Stimulated activated CD8-positive, alpha-beta memory T cell treated with anti-CD3 and anti-CD28 coated beads, Interleukin-12 subunit alpha, Interleukin-12 subunit beta, amount 100 ng/mL, for 4 hours (primary cell): Measurements from ENCODE around the gene RITA1.
A peak's percentile ranks its signal among the peaks of the same experiment; 100 is the strongest.

Experiments
- DNase-seq: peaks from one replicate; pipeline ENCODE4 v3.0.0-alpha.2; 2020; ENCODE audit warnings: low read depth

Gene RITA1

DNA sequence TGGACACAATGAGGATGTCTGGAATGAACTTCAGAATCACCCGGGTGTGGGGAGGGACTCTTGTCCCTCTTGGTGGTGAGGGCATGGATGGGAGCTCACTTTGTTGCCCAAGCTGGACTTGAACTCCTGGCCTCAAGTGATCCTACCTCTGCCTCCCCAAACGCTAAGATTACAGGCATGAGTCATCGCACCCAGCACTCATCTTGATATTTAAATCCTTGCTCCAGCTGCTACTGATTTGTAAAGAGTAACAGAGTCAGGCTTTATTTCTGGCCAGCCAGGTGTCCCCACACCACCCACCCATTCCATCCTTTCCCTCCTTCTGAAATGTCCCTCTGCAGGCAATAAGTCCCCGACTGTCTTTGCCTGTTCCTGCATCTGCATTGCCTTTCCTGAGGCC, 5.2 kb upstream of the RITA1 start:
- no peak for DNase-seq

DNA sequence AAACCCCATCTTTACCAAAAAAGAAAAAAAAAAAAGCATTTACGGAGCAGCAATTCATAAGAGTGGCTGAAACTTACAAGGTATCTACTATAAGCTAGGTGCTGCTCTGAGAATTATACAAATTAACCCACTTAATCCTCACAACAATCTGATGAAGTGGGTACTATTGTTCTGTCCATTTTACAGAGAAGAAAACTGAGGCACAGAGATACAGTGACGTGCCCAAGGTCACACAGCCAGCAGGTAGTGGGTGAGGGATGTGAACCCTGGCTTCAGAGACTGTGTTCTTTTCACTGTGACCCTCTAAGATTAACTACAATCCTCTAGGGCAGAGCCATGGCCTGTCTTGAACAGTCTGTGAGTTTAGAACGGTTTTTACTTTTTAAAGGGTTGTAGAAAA, 3.5 kb upstream of the RITA1 start:
- no peak for DNase-seq

DNA sequence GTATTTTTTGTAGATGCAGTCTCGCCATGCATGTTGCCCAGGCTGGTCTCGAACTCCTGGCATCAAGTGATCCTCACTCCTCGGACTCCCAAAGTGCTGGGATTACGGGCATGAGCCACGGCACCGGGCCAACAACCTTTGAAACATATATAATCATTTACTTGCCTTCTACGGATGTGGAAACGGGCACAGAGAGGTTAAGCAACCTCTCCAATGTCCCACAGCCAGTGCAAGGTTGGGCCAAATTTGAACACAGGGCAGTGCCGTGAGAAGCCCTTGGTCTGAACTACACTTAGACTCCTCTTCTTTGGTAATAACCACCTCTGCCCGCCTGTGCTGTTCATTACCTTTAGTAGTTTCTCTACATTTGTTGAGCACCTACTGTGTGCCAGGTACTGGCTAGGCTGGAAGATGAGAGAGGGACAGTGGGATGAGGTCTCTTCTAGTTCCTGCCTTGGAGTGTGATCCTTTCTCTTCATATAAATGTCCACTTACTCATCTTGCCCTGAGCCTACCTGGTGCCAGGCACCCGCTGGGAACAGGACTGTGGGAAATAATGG, 2.4 kb upstream of the RITA1 start:
- DNase-seq, result no peak

DNA sequence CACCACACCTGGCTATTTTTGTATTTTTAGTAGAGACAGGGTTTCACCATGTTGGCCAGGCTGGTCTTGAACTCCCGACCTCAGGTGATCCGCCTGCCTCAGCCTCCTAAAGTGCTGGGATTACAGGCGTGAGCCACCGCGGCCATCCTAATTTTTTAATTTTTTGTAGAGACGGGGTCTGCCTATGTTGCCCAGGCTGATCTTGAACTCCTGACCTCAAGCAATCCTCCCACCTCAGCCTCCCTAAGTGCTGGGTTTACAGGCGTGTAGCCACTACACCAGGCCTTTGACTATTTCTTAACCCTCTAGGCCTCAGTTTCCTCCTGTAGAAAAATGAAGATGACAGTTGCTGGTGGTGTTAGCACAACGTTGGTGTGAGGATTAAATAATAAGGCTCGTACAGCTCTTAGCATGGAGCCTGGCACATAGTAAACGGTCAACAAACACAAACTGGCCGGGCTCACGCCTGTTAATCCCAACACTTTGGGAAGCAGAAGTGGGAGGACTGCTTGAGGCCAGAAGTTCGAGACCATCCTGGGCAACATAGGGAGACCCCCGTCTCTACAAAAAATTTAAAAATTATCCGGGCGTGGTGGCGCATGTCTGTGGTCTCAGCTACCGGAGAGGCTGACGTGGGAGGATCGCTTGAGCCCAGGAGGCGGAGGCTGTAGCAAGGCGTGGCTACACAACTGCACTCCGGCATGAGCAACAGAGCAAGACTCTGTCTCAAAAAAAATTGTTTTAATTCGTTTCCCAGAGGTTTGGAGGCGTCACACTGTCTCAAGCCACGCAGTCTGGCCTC, 1.2 kb upstream of the RITA1 start:
- no peak for DNase-seq

DNA sequence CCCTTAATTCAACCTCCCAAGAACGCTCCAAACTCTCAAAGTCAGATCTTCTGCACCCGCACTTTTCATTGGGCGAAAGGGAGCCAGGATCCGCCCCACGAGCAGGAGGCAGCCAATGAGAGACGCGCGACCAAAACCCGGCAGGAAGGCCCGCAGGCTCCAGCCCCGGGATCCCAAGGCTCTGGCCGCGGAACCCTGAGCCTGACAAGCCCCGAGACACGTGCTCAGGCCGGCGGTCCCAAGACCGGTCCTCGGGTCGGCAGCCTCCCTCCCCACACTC, 681 bp upstream of the RITA1 start:
- DNase-seq, result peak; percentile 74

DNA sequence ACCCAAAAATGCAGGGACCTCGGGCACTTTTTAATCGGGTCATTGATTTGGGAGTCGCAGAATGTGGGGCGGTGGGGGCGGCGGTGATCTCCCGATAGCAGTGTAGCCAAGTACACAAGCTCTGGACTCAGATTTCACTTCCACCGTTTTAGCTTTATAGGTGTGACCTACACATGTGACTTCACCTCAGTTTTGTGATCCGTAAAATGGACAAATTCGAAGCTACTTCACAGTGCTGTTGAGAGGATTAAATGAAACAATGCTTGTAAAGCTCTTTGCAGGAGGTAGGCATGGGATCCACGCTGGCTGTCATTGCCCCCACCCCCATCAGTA, 478 bp downstream of the RITA1 start:
- DNase-seq, result no peak

DNA sequence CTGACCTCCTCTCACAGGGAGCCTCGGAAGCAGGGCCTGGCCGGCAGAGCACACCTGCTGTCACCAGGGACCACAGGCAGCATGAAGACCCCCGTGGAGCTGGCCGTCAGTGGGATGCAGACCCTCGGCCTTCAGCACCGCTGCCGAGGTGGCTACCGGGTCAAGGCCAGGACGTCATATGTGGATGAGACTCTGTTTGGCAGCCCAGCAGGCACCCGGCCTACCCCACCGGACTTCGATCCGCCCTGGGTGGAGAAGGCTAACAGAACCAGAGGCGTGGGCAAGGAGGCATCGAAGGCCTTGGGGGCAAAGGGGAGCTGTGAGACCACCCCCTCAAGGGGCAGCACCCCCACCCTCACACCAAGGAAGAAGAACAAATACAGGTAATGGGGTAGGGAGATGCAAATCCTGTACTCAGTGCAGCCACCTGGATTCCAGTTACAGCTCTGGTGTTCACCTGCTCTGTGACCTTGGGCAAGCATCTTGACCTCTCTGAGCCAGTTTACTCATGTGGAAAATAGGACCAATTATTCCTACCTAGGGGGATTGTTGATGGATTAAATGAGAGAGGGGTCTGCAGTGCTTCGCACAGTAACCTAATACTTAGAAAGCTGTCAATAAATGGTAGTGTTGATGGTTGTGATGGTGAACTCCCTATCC, 1.3 kb downstream of the RITA1 start:
- no peak for DNase-seq

DNA sequence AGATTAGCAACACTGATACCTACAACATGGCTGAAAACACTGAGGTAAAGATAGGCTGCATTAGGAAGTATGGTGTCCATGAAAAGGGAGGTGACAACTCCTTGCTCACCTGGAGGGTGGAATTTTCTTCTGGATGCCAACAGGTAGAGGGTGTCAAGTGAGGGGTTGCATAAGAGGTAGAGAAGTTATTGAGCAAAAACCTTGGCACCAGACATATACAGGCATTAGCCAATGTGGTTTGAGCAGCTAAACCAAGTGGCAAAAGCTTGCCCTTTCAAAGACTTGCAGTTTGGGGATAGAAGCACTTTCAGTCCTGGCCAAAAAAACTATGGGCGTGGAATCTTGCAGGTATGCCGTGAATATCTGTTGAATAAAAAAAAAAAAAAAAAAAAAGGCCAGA, 3.8 kb downstream of the RITA1 start:
- no peak for DNase-seq

DNA sequence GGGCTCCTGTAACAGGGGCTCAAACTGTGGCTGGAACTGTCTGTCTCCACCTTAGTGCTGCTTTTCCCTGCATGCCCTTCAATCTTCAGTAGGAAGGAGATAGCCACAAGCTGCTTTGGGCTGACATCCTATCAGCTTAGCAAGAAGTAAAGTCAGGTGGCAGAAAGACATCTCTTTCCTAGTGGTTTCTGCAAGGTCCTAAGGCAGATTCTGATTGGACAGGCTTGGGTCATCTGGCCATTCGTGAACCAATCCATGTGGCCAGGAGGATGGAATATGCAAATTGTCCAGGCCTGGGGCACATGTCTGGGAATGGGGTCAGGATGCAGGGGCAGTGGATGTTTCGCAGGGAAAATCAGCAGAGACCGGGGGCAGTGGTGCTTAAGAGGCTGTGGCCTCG, 5.2 kb downstream of the RITA1 start:
- DNase-seq, result no peak

DNA sequence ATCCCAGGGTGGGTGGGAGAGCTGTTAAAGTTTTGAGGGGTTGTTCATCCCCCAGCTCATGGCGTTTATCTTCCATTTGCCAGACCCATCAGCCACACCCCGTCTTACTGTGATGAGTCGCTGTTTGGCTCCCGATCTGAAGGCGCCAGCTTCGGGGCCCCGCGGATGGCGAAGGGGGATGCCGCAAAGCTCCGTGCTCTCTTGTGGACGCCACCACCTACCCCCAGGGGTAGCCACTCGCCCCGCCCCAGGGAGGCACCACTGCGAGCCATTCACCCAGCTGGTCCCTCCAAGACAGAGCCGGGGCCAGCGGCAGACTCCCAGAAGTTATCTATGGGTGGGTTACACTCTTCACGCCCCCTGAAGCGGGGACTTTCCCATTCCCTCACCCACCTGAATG, 5.7 kb downstream of the RITA1 start:
- DNase-seq, result no peak

DNA sequence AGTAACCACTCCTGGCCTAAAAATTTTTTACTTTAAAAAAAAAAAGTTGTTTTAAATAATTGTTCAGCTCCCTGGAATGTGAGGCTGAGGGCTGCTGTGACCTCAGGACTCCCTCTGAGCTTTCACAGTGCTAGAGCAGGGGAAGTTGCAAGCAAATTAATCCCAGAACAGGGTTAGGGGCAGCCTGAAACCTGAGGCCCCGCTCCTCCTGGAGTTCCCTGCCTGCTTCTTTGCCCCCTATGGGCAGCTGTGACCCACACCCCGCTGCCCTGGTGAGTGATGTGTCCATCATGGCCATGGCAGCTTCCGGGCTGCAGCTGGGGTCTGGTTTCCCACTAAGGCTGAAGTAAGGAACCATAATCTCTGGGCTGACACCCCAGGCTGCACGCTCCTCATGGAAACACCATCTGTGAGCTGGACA, 9.5 kb downstream of the RITA1 start:
- no peak for DNase-seq

DNA sequence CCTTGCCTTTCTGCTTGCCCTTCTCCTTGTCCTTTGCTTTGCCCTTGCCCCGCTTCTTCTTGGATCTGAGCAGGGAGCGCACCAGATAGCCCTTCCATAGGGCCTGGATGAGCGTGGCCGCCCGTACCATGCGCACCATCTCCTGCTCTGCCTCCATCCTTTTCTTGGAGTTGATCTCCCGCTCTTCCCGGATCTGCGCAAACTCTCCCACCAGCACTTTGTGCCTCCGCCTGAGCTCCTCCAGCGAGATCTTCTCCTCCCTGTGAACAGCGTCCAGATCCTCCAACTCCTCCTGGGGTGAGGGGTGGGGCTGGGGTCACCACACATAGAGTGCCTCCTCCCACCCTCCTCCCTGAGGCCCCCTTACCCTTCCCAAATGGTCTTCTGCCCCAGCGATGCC, 10.1 kb downstream of the RITA1 start:
- no peak for DNase-seq

DNA sequence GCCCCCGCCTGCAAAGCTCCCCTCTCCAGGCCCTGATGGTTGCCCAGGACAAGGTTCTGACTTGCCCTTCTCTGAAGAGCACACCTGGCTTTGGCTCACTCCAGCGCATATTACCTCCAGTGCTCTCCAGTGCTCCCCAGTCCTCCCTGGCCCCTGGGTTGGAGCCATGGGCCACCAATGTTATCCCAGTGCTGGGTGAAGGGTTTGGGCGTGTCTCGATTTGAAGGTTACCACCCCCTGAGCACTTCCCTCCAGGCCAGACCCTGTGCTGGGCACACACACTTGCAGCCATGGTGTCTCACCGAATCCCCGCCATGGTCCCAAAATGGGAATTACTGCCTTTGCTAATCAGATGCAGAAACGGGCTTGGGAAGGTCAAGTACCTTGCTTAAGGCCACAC, 11.1 kb downstream of the RITA1 start:
- no peak for DNase-seq

DNA sequence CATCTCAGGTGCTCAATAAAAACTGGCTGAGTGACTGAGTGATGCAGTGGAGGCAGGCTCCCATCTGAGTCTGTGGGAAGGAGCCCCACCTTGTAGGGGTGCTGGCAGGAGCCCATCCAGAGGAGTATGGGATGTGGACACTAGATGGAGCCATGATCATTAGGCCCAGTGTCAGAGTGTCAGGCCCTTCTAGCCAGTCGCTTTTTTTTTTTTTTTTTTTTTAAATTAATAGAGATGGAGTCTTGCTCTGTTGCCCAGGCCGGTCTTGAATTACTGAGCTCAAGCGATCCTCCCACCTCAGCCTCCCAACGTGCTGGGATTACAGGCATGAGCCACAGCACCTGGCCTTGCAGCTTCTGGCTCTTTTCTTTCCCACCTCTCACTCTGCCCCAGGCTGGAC, 11.5 kb downstream of the RITA1 start:
- no peak for DNase-seq

DNA sequence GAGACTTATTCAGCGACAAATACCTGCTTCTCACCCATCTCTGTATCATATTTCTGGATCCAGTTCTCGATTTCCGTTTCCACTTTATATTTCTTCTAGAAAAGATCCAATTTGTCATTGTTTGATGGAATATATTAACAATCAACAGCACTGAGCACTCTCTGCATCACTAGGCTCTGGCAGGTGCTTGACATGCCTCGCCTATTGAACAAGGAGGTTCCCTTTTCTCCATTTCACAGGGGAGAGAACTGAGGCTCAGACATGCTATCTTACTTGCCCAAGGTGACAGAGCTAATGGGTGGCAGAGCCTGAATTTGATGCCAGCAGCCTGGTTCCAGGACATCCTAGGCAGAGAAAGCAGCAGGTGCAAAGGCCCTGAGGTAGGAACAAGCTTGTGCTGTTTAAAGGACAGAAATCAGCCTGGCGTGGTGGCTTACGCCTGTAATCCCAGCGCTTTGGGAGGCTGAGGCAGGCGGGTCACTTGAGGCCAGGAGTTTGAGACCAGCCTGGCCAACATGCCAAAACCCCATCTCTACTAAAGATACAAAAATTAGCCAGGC, 12.1 kb downstream of the RITA1 start:
- no peak for DNase-seq

DNA sequence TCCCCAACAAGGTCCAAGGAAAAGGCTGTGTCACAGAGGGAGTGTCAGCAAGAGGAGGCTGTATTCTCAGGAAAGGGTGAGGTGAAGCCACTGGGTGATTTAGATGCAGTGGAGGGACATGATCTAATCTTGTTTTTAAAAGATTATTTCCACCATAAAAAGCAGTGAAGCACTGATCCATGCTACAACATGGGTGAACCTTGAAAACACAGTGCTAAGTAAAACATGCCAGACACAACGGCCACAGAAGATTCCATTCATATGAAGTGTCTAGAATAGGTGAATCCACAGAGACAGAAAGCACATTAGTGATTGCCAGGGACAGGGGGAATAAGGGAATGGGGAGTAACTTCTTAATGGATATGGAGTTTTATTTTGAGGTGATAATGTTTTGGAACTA, 12.8 kb downstream of the RITA1 start:
- no peak for DNase-seq

DNA sequence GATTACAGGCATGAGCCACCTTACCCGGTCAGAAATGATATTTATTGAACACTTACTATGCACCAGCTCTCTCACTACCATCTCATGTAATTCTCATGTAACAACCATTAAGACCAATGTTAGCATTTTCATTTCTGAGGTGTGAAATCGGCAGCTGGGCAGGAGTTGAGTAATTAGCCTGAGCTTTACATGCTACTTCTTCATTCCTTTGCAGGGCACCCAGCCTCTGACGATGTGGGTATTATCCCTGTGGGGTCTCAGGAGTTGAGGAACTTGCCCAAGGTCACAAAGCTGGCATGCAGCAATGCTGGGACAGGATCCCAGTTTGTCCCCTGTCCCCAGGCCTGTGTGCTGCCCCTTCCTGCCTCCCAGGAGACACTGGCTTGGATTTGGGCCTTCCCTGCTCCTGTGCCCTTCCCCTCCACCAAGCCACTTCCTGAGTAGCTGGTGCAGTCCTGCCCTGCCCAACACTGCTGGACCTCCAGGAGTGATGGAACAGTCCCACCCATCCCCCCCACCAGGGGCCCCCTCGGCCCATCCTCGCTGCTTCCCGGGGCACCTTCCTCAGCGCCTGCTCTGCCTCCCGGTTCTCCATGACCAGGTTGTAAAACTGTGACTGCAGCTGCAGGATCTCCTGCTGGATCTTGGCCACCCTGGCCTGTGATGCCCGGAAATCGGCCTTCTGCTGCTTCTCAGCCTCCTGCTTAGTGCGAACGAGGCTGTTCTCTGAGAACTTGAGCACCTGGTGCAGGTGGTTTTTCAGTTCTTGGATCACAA, 14.7 kb downstream of the RITA1 start:
- no peak for DNase-seq

DNA sequence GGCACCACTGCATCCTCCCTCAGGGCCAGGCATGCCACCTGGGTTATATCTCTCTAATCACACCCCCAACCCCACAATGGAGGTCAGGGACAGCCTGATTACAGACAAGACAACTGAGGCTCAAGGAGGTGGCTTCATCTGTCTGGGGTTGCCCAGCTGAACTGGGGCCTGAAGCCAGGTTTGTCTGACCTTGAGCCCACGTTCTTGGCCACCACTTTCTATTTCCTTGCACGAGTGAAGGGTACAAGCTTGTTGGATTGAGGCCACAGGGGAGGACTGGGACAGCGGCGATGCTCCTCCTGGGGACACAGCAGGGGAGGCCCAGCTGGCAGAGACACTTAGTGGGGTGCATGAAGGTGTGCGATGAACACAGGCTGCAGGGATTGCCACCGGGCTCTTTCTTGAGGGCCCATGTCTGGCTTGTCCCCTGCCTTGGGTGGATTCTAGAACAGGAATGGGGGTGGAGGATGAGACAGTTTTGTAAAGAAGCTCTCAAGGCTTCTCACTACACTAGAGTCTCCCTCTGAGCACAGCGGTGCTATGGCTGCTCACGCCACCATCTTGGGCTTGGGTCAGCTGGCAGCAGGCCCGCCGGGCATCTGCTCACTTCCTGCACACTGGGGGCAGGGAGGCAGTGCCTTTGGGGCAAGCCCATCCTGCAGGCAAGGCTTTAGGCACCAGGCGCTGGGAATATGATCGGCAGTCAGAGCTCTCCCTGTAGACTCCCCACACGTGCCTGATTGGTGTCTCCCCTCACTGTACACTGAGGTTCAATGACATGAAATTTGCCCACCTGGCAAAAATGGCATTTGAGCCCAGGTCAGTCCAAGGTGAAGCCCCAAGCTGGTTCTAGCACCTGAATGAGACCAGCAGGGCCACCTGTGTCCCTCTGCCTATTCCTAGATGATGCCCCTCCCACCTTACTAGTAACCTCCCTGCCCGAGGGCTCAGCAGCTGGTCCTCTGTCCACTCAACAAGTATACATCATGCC, 16.0 kb downstream of the RITA1 start:
- DNase-seq, result no peak

DNA sequence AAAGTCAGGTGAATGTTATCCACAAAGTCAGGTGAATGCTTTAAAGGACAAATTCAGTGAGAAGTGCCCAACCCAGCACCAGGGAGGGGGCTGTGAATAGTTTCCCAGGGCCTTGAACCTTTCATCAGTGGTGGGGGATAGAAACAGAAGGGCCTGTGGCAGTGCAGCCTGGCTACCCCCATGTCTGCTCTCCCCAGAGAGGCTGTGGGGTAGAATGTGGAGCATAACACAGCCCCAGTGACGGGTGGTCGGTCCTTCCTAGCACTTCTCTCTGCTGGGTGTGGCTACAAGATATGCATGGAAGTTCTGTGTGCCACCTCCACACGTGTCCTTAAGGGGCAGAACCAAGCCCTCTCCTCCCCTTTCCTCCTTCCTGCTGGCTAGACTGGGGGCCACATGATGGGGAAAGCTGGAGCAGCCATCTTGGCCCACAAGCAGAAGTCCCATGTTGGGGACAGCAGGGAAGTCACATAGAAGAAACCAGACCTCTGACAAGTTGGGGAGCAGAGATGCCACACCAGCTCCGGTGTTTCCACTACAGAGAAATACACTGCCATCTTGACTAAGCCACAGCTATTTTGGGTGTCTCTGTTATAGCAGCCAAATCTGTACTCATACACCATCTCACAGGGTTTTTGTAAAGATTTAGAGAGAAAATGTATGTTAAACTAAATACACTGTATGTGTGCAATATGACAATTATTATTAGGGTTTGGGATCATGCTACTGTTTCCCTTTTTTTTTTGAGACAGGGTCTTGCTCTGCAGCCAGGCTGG, 17.0 kb downstream of the RITA1 start:
- no peak for DNase-seq

DNA sequence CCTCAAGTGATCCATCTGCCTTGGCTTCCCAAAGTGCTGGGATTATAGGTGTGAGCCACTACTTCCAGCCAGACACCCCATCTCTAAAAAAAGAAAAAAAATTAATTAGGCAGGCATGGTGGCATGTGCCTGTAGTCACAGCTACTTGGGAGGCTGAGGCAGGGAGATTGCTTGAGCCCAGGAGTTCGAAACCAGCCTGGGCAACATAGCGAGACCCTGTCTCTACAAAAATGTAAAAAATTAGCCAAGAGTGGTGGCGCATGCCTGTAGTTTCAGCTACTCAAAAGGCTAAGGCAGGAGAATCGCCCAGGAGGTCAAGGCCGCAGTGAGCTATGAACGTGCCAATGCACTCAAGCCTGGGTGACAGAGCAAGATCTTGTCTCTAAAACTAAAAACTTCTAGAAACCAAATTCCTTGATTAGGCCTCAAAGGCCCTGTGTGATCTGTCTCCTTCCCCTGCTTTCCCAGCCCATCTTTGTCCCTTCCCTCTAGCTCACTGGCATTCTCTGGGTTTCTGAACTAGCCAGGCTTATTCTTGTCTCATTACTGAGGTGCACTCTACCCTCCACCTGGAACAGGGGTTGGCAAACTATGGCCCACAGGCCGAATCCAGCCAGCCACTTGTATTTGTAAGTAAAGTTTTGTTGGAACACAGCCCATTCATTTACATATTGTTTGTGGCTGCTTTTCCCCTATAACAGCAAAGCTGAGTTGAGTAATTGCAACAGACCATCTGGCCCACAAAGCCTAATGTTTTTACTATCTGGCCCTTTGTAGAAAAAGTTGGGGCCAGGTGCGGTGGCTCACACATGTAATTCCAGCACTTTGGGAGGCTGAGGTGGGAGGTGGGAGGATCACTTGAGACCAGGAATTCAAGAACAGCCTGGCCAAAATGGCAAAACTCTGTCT, 18.6 kb downstream of the RITA1 start:
- no peak for DNase-seq
